HG03097 (cell line): Measurements from ENCODE around the gene RBMS1.

ENCODE experiments used
- ATAC-seq: cut with Tn5 transposase; IDR thresholded peaks from one replicate; pipeline ENCODE4 v1.9.1; 2021; ENCODE audit not compliant: unreplicated experiment, low FRiP score

Gene RBMS1

GRCh38 chr2:160366474-160366873, 127.1 kb downstream of the RBMS1 start:
- ATAC-seq: no peak

GRCh38 chr2:160365716-160366367, 127.8 kb downstream of the RBMS1 start:
- ATAC-seq: no peak

GRCh38 chr2:160364364-160364763, 129.2 kb downstream of the RBMS1 start:
- ATAC-seq: no peak

- ATAC-seq: no peak
These were observed 129.6 kb downstream of the RBMS1 start for GRCh38 chr2:160363961-160364360.

GRCh38 chr2:160363055-160363454, 130.6 kb downstream of the RBMS1 start:
- ATAC-seq: no peak

- ATAC-seq: no peak
These were observed 131.1 kb downstream of the RBMS1 start for GRCh38 chr2:160362541-160362940.

GRCh38 chr2:160362018-160362417, 131.6 kb downstream of the RBMS1 start:
- no peak for ATAC-seq

- ATAC-seq: no peak
These were observed 133.4 kb downstream of the RBMS1 start for GRCh38 chr2:160360089-160360757.

GRCh38 chr2:160358046-160358445, 135.6 kb downstream of the RBMS1 start:
- no peak for ATAC-seq

GRCh38 chr2:160356485-160356884, 137.1 kb downstream of the RBMS1 start:
- no peak for ATAC-seq

- ATAC-seq: no peak
These were observed 138.5 kb downstream of the RBMS1 start for GRCh38 chr2:160355080-160355479.

GRCh38 chr2:160354677-160355076, 138.9 kb downstream of the RBMS1 start:
- no peak for ATAC-seq

- no peak for ATAC-seq
These were observed 139.8 kb downstream of the RBMS1 start for GRCh38 chr2:160353813-160354212.

- no peak for ATAC-seq
These were observed 140.4 kb downstream of the RBMS1 start for GRCh38 chr2:160353166-160353565.

GRCh38 chr2:160352500-160352899, 141.1 kb downstream of the RBMS1 start:
- ATAC-seq: no peak

- ATAC-seq: no peak
These were observed 141.7 kb downstream of the RBMS1 start for GRCh38 chr2:160351956-160352355.

- ATAC-seq: no peak
These were observed 144.3 kb downstream of the RBMS1 start for GRCh38 chr2:160349306-160349705.

- no peak for ATAC-seq
These were observed 146.2 kb downstream of the RBMS1 start for GRCh38 chr2:160347269-160347863.

GRCh38 chr2:160345071-160345764, 148.4 kb downstream of the RBMS1 start:
- ATAC-seq: no peak

GRCh38 chr2:160343404-160343803, 150.2 kb downstream of the RBMS1 start:
- ATAC-seq: no peak

- ATAC-seq: no peak
These were observed 153.9 kb downstream of the RBMS1 start for GRCh38 chr2:160339726-160340125.
